Lower leg skin (tissue), 4 donors: ENCODE data around the gene WRAP53. TPM values are rescaled to one million over a fixed set of nuclear protein-coding genes. Genes with fewer than 3 reads are reported as not detected.

Experiments
- DNase-seq, 2 donors: peaks; one replicate each; pipeline ENCODE4 v3.0.0-alpha.2; 2019; ENCODE audit warnings: low spot score in 2 of 2
- H3K4me3 ChIP-seq: fragments of 200-600 bp; sonication (generic); 2 replicates; pipeline ENCODE4 v1.5.1; 2017; ENCODE audit warnings: mild to moderate bottlenecking, low read depth; ENCODE audit not compliant: poor library complexity, severe bottlenecking
- POLR2A ChIP-seq, 2 donors: fragments of 450-650 bp; IDR thresholded peaks; one replicate each; pipeline ENCODE4 v1.6.1; 2016 to 2017; ENCODE audit warnings: antibody characterized with exemption in 2 of 2, mild to moderate bottlenecking in 1 of 2, moderate library complexity in 1 of 2
- WGBS, 2 donors: methylation state at CpG; one replicate each; pipeline ENCODE4 v1.1.5; 2018; 5-methylcytosine and 5-hydroxymethylcytosine counted together
- intact Hi-C: fragments of 100-400 bp; cut with DNase I; formaldehyde crosslinking; loops from one replicate; pipeline ENCODE4 v1.15.0; 2023; ENCODE audit warnings: low total_unique reads
- total RNA-seq, 4 donors: library from RNA; depleted of rRNA; stranded (reverse); fragments of >200 nt; gene quantifications; one replicate each; pipeline ENCODE4 v1.1.0, GENCODE V29; 2016
- TF ChIP-seq, protein P1 (sequence below), 3 donors: fragments of 450-650 bp; IDR thresholded peaks; one replicate each; pipeline ENCODE4 v1.5.1; 2016; ENCODE audit warnings: antibody characterized with exemption in 3 of 3, mild to moderate bottlenecking in 3 of 3, moderate library complexity in 2 of 3

WRAP53 gene
- total RNA-seq, 4 donors from 2014 or later, result 1.1 to 5.4 (median 4.5) TPM

DNA sequence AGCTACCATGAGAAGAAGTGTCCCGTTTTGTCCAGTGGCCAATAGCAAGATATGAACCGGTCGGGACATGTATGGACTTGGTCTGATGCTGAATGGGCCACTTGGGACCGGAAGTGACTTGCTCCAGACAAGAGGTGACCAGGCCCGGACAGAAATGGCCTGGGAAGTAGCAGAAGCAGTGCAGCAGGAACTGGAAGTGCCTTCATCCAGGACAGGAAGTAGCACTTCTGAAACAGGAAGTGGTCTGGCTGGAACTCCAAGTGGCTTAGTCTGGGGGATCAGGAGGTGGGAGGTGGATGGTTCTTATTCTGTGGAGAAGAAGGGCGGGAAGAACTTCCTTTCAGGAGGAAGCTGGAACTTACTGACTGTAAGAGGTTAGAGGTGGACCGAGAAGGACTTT, 22.0 kb downstream of the WRAP53 start:
- no peak for TF ChIP-seq POLR2A (IDR thresholded peaks at IDR 0.05)
- TF ChIP-seq, protein P1, sequence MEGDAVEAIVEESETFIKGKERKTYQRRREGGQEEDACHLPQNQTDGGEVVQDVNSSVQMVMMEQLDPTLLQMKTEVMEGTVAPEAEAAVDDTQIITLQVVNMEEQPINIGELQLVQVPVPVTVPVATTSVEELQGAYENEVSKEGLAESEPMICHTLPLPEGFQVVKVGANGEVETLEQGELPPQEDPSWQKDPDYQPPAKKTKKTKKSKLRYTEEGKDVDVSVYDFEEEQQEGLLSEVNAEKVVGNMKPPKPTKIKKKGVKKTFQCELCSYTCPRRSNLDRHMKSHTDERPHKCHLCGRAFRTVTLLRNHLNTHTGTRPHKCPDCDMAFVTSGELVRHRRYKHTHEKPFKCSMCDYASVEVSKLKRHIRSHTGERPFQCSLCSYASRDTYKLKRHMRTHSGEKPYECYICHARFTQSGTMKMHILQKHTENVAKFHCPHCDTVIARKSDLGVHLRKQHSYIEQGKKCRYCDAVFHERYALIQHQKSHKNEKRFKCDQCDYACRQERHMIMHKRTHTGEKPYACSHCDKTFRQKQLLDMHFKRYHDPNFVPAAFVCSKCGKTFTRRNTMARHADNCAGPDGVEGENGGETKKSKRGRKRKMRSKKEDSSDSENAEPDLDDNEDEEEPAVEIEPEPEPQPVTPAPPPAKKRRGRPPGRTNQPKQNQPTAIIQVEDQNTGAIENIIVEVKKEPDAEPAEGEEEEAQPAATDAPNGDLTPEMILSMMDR (IDR thresholded peaks at IDR 0.05), result no peak
- DNase-seq, result no peak
- H3K4me3 ChIP-seq, result no peak overlapping the region
- intact Hi-C loops, result no loop called here
- WGBS, 2 donors, result 74 to 78% methylated on average over 7 of the region's 7 CpGs

DNA sequence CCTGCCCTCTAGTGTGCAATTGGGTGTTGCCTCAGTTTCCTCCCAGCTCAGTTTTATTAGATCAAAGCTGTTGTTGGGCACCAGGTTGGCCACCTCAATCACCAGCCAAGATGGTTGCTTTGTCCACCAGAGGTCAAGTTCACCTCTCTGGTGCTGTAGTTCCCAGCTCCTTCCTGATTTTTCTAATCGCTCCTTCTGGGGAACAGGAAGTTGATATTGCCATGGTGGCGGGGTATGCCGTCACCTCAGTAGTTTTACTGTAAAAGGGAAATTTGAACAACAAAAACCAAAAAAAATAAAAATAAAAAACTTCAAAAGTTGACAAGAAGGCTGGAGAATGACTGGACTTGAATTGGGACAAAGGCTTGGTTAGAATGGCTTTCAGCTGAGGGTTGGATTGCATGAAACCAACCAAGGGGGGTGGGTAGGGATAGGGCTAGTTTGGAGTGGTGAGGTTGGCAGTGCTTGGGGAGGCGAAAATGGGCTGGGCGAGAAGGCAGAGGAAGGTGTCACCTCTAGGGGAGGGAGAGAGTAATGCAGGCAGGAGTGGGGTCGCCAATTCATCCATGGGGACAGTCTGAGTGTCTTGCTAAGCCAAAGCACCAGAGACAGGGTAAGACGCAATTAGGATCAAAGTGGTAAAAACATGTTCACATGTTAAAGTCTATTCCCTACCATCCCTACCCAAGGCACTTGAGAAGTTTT, 22.9 kb downstream of the WRAP53 start:
- no peak overlapping the region for H3K4me3 ChIP-seq
- WGBS, 2 donors, result 84 to 87% methylated on average over 7 of the region's 7 CpGs
- intact Hi-C loops, result no loop called here
- DNase-seq, result no peak
- TF ChIP-seq, protein P1 (IDR thresholded peaks at IDR 0.05), result no peak
- TF ChIP-seq POLR2A (IDR thresholded peaks at IDR 0.05), result no peak

DNA sequence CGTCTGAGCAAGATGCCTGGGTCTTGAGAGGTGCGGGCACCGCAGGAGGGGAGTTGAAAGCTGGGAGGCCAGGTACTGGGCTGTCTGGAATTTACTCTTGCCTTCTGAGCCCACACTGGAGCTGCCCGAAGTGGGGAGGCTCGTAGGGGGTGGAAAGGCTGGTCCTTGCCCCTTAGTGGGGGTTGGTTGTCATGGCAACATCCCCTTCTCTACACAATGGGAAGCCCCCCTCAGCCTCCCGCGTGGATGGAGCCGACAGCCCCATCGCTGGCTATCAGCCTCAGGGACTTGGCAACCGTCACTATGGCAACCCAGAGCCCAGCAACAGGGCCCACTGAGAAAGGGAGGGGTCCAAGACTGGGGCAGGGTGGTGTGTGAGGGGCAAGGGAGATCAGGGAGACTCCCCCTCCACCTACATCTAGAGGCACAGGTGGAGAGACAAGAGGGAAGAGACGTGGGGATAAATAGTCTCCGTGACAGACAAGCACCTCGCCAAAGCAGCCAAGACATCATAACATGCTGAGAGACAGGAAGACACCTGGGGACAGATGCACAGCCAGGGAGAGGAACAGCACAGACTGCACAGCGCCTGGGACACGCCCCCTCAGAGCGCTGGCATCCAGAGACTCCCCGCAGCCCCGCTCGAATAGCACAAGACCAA, 24.0 kb downstream of the WRAP53 start:
- WGBS, 2 donors, result 16 to 18% methylated on average over 18 to 19 of the region's 19 CpGs
- intact Hi-C loops, result no loop called here
- TF ChIP-seq POLR2A (IDR thresholded peaks at IDR 0.05), result no peak
- TF ChIP-seq, protein P1 (IDR thresholded peaks at IDR 0.05), result no peak

DNA sequence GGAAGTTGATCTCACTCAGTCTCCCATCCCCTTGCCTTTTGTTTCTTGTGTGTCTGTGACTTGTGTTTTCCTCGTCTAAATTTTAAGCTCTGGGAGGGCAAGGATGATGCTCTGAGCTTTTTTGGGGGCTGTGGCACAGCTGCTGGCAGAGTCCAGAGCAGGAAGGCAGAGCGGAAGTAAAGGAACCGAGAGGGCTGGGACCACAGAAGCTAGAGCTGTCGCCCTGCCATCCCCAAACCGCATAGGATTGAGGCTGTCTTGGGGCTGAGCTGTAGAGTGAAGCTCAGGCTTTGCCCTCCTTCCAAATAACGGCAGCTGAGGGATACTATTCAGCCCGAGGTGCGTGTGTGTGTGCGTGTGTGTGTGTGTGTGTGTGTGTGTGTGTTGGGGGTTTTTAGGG, 25.5 kb downstream of the WRAP53 start:
- intact Hi-C loops, result no loop called here
- no peak for TF ChIP-seq POLR2A (IDR thresholded peaks at IDR 0.05)
- TF ChIP-seq, protein P1 (IDR thresholded peaks at IDR 0.05), result no peak
- WGBS, 2 donors, result 24 to 30% methylated on average over 9 of the region's 9 CpGs
- no peak overlapping the region for H3K4me3 ChIP-seq
- DNase-seq, result no peak

More for the DNA sequence above, 24.0 kb downstream of the WRAP53 start:
- DNase-seq, result no peak
- H3K4me3 ChIP-seq, result no peak overlapping the region

DNA sequence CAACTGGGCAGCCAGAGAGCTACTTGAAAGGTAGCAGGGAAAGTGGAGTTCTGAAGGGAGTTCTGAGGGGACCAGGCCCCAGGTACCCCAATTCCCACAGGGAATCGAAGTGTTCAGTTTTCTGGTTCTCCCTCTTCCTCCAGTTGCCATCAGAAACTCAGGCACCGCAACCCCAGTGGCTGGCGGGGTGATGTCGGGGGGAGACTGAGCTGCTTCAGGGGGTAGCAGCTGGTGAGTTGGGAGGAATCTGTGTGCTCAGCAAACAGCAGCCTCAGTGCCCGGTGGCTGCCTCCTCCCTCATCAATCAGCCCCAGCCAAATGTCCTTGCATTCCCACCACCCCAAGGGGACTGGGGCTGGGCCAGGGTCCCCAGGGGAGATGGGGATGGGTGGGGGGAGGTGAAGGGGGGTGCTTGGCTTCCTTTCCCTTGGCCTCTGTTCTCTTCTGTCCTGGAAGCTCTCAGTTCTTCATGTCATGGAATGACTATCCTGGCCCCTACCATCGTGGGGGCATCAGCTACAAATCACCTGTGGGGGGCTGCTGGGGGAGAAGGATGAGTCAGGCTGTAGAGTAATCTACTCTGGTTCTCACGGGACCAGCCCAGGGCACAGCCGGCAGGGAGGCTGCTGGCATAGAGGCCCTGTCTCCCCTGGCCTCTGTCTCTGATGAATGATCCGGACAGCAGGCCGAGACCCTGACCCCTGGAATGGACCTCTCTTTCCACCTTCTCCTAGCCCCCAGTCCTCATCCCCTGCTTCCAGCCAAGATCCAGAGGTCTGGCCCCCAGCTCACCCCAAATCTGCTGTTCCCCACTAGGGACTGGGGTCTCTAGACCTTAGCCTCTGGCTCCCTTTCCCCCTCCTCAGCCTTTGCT, 26.7 kb downstream of the WRAP53 start:
- no peak overlapping the region for H3K4me3 ChIP-seq
- no peak for DNase-seq
- TF ChIP-seq POLR2A (IDR thresholded peaks at IDR 0.05), result no peak
- TF ChIP-seq, protein P1 (IDR thresholded peaks at IDR 0.05), result no peak
- intact Hi-C loops, result no loop called here
- 82 to 83% methylated on average over 10 of the region's 10 CpGs for WGBS, 2 donors
